Breast epithelium (tissue), 4 donors: Measurements from ENCODE around the gene LRRFIP1. TPM values are rescaled to one million over a fixed set of nuclear protein-coding genes. Genes with fewer than 3 reads are reported as not detected.

ENCODE experiments used
- DNase-seq, 2 donors: peaks; one replicate each; pipeline ENCODE4 v3.0.0-alpha.2; 2019; ENCODE audit warnings: low spot score in 2 of 2
- H3K27ac ChIP-seq, 2 donors: fragments of 200-600 bp; sonication (generic) in 1 of 2; one replicate each; pipeline ENCODE4 v1.5.1; 2016 to 2019; ENCODE audit warnings: mild to moderate bottlenecking in 1 of 2
- H3K27me3 ChIP-seq, 2 donors: fragments of 200-600 bp; sonication (generic) in 1 of 2; one replicate each; pipeline versions ENCODE4 v1.5.1 to v1.6.0; 2017 to 2019; ENCODE audit warnings: control low read depth in 1 of 2, mild to moderate bottlenecking in 1 of 2
- H3K36me3 ChIP-seq: fragments of 200-600 bp; one replicate; pipeline ENCODE4 v1.5.1; 2019
- H3K4me1 ChIP-seq, 2 donors: fragments of 200-600 bp; sonication (generic); one replicate each; pipeline ENCODE4 v1.5.1; 2016 to 2019; ENCODE audit warnings: control low read depth in 1 of 2
- H3K4me3 ChIP-seq, 3 donors: fragments of 200-600 bp; sonication (generic); 1 replicate in 2 of 3; 2 replicates in 1 of 3; pipeline ENCODE4 v1.5.1; 2016 to 2019; ENCODE audit warnings: mild to moderate bottlenecking in 3 of 3, moderate library complexity in 2 of 3
- H3K9me3 ChIP-seq, 2 donors: fragments of 200-600 bp; sonication (generic) in 1 of 2; one replicate each; pipeline ENCODE4 v1.5.1; 2016 to 2019; ENCODE audit warnings: control low read depth in 1 of 2
- POLR2A ChIP-seq: fragments of 450-650 bp; IDR thresholded peaks from one replicate; pipeline ENCODE4 v1.6.1; 2016; ENCODE audit warnings: antibody characterized with exemption, mild to moderate bottlenecking, moderate library complexity
- POLR2AphosphoS5 ChIP-seq, 3 donors: sonication (generic); formaldehyde crosslinking; IDR thresholded peaks; one replicate each; pipeline ENCODE4 v1.6.1; 2017; ENCODE audit warnings: antibody characterized with exemption in 3 of 3
- intact Hi-C: fragments of 100-400 bp; cut with DNase I; formaldehyde crosslinking; loops from one replicate; pipeline ENCODE4 v1.15.1; 2023; ENCODE audit warnings: low total_unique reads
- total RNA-seq, 3 donors: library from RNA; depleted of rRNA; stranded (reverse); fragments of >200 nt; gene quantifications; one replicate each; pipeline ENCODE4 v1.1.0, GENCODE V29; 2016
- TF ChIP-seq, protein P1 (sequence below), 3 donors: fragments of 450-650 bp; IDR thresholded peaks; one replicate each; pipeline ENCODE4 v1.5.1; 2016 to 2017; ENCODE audit warnings: antibody characterized with exemption in 3 of 3, mild to moderate bottlenecking in 3 of 3, moderate library complexity in 3 of 3

The LRRFIP1 gene
- total RNA-seq, 3 donors from 2014 or later: 82.6 to 136 (median 130) TPM

DNA sequence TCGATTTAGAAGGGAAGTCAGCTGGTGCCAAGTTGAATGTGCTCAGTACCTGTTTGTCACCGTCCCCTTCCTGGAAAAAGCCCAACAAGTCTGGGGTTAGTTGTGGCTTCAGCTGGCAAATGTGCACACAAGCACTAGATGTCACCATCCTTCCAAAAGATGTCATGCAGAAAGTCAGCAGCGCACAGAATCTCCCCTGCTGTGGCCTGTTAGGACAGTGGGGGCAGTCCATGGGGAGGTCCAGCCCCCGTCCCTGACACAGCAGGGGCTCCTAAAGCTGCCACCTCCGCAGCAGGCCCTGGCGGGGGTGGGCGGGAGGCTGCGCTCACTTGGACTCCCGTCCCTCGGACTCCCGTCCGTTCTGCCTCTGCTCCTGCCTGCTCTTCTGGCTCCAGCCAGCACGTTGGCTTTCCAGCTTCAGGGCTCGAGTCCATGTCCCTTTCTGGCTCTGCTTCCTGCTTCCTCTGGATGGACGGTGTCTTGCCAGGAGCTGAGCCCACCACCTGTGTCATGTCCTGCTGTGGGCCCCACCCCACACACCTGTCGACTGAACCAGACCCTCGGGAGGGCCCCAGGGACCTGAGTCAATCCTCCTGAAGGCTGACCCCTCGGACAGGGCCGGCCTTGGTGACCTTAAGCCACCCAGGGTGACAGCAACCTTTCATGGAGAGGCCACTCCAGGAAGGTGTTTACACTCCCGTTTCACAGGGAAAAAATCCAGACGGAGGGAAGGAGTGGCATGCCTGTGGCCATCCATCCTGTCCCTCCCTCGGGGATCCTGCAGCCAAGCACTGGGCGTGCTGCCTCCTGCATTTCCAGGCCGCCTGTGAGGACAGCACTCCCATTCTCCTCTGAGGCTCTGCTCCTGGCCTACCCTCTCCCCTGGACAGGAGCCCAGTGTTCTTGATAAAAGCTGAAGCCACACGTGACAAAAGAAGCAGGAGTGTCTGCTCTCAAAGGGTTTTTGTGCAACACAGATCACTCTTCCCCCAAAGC, 45.3 kb upstream of the LRRFIP1 start:
- Histone ChIP-seq H3K27me3 (no peaks in the 10 kb centered on the region), H3K36me3 (no peaks in the 10 kb centered on the region), H3K4me3 (peak overlapping the region; percentile 2 to 59 (median 34)), H3K9me3 (no peaks in the 10 kb centered on the region), H3K27ac (peak overlapping the region; percentile 75 to 91), H3K4me1 (peaks cover 7 to 11% of the 10 kb centered on the region in 2 donors)
- intact Hi-C loops: loop anchor here (10.0 kb wide), 1 partner anchor 163 kb away; no protein-coding TSS in a partner anchor
- TF ChIP-seq POLR2AphosphoS5 (IDR thresholded peaks at IDR 0.05) (peak in 1 of 3 donors; percentile 41), POLR2A (no peak)
- TF ChIP-seq, protein P1, sequence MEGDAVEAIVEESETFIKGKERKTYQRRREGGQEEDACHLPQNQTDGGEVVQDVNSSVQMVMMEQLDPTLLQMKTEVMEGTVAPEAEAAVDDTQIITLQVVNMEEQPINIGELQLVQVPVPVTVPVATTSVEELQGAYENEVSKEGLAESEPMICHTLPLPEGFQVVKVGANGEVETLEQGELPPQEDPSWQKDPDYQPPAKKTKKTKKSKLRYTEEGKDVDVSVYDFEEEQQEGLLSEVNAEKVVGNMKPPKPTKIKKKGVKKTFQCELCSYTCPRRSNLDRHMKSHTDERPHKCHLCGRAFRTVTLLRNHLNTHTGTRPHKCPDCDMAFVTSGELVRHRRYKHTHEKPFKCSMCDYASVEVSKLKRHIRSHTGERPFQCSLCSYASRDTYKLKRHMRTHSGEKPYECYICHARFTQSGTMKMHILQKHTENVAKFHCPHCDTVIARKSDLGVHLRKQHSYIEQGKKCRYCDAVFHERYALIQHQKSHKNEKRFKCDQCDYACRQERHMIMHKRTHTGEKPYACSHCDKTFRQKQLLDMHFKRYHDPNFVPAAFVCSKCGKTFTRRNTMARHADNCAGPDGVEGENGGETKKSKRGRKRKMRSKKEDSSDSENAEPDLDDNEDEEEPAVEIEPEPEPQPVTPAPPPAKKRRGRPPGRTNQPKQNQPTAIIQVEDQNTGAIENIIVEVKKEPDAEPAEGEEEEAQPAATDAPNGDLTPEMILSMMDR (IDR thresholded peaks at IDR 0.05): peak in 1 of 3 donors; percentile 39
- peak in 1 of 2 donors; percentile 71 for DNase-seq

DNA sequence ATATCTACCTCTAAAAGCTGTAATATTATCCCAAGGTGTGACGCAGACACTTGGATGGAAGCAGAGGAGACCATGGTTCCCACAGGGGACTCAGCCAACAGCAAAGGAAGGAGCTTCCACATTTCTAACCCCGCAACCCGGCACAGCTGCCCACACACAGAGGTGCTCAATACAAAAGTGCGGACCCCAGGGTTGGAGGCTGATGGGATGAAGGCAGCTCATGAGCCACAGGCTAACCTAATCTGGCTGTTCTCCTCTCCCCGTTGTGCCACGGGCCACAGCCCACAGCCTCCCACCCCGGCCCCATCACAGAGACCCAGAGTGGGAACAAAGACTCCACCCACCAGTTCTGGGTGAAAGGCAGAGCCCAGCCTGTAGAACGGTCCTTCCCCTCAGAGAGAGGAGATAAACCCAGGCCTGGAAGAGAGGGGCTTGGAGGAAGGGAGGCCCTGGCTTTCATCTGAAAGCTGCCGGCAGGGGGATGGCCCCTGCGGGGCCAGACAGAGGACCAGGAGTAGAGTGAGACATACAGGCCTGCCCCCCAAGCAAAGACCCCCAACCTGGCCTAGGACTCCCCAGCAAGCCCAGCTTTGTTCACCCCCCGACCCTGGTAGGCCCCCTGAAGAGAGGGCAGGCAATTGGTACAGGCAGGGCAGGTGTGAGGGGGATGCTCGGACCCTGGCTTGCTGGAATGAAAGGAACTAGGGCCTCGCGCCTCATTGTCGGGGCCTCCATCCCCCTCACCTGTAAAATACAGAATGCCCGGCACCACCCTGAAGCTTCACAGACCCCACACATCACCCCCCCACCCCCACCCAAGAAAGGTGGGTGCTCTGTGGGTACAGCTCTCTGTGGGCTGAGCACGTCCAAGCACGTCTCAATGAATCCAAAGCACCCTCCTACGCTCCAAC, 43.7 kb upstream of the LRRFIP1 start:
- Histone ChIP-seq H3K27me3 (no peaks in the 10 kb centered on the region), H3K4me1 (peaks cover 7 to 11% of the 10 kb centered on the region in 2 donors), H3K36me3 (no peaks in the 10 kb centered on the region), H3K9me3 (no peaks in the 10 kb centered on the region), H3K27ac (peak overlapping the region in 1 of 2 donors; percentile 75), H3K4me3 (no peak overlapping the region)
- TF ChIP-seq POLR2A (no peak), POLR2AphosphoS5 (IDR thresholded peaks at IDR 0.05) (no peak)
- TF ChIP-seq, protein P1 (IDR thresholded peaks at IDR 0.05): no peak
- no peak for DNase-seq
- intact Hi-C loops: loop anchor here (10.0 kb wide), 1 partner anchor 161 kb away; no protein-coding TSS in a partner anchor

DNA sequence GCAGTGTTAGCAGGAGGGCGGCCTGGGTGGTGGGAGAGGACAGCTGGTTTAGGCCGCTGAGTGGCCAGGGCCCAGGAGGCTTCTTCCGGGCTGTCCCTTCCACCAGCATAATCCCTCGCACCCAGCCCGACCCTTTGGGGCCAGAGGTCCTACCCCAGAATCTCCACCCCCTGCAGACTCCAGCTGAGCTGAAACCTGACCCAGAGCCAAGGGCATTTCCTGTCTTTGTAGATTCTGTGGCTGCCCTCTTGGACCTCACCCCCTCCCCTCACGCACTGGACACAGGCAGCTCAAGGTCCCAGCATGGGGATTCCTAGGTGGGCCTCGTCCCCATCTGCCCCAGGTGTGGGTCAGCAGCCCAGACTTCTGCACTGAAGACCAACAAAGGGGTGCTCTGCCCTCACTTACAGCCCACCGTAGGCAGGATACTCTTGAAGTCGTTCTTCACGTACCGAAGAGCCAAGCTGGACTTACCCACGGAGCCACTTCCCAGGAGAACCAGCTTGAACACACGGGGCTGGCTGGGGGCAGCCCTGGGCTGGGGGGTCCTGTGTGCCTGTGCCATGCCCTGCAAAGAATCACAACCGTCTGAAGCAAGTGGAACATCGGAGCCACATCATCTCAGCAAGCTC, 41.7 kb upstream of the LRRFIP1 start:
- Histone ChIP-seq H3K9me3 (no peaks in the 10 kb centered on the region), H3K27me3 (no peaks in the 10 kb centered on the region), H3K36me3 (no peaks in the 10 kb centered on the region), H3K4me1 (peaks cover 7 to 11% of the 10 kb centered on the region in 2 donors), H3K4me3 (no peak overlapping the region), H3K27ac (no peak overlapping the region)
- intact Hi-C loops: loop anchor here (5.0 to 10.0 kb wide), 2 partner anchors 159 to 532 kb away; no protein-coding TSS in a partner anchor
- DNase-seq: no peak
- no peak for TF ChIP-seq POLR2A

DNA sequence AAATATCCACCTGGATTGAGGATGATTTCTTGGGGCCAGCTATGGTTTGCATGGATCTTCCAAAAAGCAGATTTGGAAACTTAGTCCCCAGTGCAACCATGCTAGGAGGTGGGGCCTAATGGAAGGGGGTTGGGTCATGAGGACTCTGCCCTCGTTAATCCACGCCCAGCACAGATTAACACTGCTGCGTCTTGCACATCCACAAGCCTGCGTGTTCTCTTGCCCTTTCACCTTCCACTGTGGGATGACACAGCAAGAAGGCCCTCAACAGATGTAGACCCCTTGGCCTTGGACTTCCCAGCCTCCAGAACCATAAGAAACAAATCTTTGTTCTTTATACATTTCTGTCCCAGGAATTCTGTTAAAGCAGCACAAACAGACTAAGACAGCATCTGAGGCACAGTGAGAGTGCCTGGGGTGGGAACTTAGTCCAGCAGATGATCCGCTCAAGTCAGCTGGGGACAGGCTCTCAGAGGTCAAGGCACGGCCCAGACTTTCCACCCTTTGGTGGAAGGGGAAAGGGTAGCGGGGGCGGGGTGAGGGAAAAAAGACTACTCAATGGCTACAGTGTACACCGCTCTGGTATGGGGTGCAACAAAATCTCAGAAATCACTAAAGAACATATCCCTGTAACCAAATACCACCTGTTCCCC, 39.2 kb upstream of the LRRFIP1 start:
- no peak overlapping the region for H3K4me3 ChIP-seq
- no peaks in the 10 kb centered on the region for H3K27me3 ChIP-seq
- H3K27ac ChIP-seq: no peak overlapping the region
- H3K36me3 ChIP-seq: no peaks in the 10 kb centered on the region
- no peak for DNase-seq
- TF ChIP-seq, protein P1 (IDR thresholded peaks at IDR 0.05): no peak
- no peaks in the 10 kb centered on the region for H3K9me3 ChIP-seq
- intact Hi-C loops: loop anchor here (5.0 to 10.0 kb wide), 2 partner anchors 157 to 529 kb away; no protein-coding TSS in a partner anchor
- peaks cover 0 to 8% of the 10 kb centered on the region in 2 donors for H3K4me1 ChIP-seq
